Measurements from ENCODE around the gene PLCH2.

The PLCH2 gene

GRCh38 chr1:2479618-2480017 lies 3.5 kb downstream of the PLCH2 start:
- no peak for DNase-seq (ENCODE audit: low read depth)

- DNase-seq (ENCODE audit: low read depth) = no peak
Observed at GRCh38 chr1:2480236-2480985, 4.3 kb downstream of the PLCH2 start.

GRCh38 chr1:2480986-2481364 lies 4.9 kb downstream of the PLCH2 start:
- no peak for DNase-seq (ENCODE audit: low read depth)

GRCh38 chr1:2481885-2482284 lies 5.8 kb downstream of the PLCH2 start:
- no peak for DNase-seq (ENCODE audit: low read depth)

- no peak for DNase-seq (ENCODE audit: low read depth)
Observed at GRCh38 chr1:2482588-2482987, 6.5 kb downstream of the PLCH2 start.

- no peak for DNase-seq (ENCODE audit: low read depth)
Observed at GRCh38 chr1:2483026-2483425, 6.9 kb downstream of the PLCH2 start.

- DNase-seq (ENCODE audit: low read depth) = no peak
Observed at GRCh38 chr1:2483970-2484369, 7.9 kb downstream of the PLCH2 start.

GRCh38 chr1:2486041-2486440 lies 10.0 kb downstream of the PLCH2 start:
- no peak for DNase-seq (ENCODE audit: low read depth)

GRCh38 chr1:2486558-2486957 lies 10.5 kb downstream of the PLCH2 start:
- no peak for DNase-seq (ENCODE audit: low read depth)

GRCh38 chr1:2488688-2489087 lies 12.6 kb downstream of the PLCH2 start:
- no peak for DNase-seq (ENCODE audit: low read depth)

GRCh38 chr1:2489615-2490014 lies 13.5 kb downstream of the PLCH2 start:
- DNase-seq (ENCODE audit: low read depth) = no peak

- no peak for DNase-seq (ENCODE audit: low read depth)
Observed at GRCh38 chr1:2492091-2492490, 16.0 kb downstream of the PLCH2 start.

GRCh38 chr1:2493218-2493617 lies 17.1 kb downstream of the PLCH2 start:
- no peak for DNase-seq (ENCODE audit: low read depth)

GRCh38 chr1:2493691-2494322 lies 17.7 kb downstream of the PLCH2 start:
- DNase-seq (ENCODE audit: low read depth) = no peak

GRCh38 chr1:2494323-2494693 lies 18.2 kb downstream of the PLCH2 start:
- DNase-seq (ENCODE audit: low read depth) = no peak

GRCh38 chr1:2495026-2495425 lies 18.9 kb downstream of the PLCH2 start:
- DNase-seq (ENCODE audit: low read depth) = no peak

GRCh38 chr1:2495546-2495945 lies 19.5 kb downstream of the PLCH2 start:
- DNase-seq (ENCODE audit: low read depth) = no peak

GRCh38 chr1:2496087-2496622 lies 20.1 kb downstream of the PLCH2 start:
- DNase-seq (ENCODE audit: low read depth) = no peak

- DNase-seq (ENCODE audit: low read depth) = no peak
Observed at GRCh38 chr1:2496746-2497145, 20.7 kb downstream of the PLCH2 start.

GRCh38 chr1:2497891-2498290 lies 21.8 kb downstream of the PLCH2 start:
- no peak for DNase-seq (ENCODE audit: low read depth)

- no peak for DNase-seq (ENCODE audit: low read depth)
Observed at GRCh38 chr1:2498648-2499047, 22.6 kb downstream of the PLCH2 start.

GRCh38 chr1:2499260-2499659 lies 23.2 kb downstream of the PLCH2 start:
- no peak for DNase-seq (ENCODE audit: low read depth)

- DNase-seq (ENCODE audit: low read depth) = no peak
Observed at GRCh38 chr1:2499986-2500596, 24.0 kb downstream of the PLCH2 start.

All from fibroblast of the conjunctiva (primary cell).